ENCODE results near the gene DIAPH3.

GRCh38 chr13:59976856-59977255, 186.9 kb downstream of the DIAPH3 start:
- no peak for TF ChIP-seq POLR2AphosphoS5 (IDR thresholded peaks at IDR 0.05; ENCODE audit: low read depth, low read length)
- TF ChIP-seq POLR2A (IDR thresholded peaks at IDR 0.05; ENCODE audit: low read depth, low read length), result no peak
- TF ChIP-seq TAF1 (IDR thresholded peaks at IDR 0.05; ENCODE audit: low read depth, low read length), result no peak
- TF ChIP-seq POU2F2 (IDR thresholded peaks at IDR 0.05; ENCODE audit: low read depth, low read length), result no peak
- no peak for TF ChIP-seq SPI1 (IDR thresholded peaks at IDR 0.05; ENCODE audit: low read depth, low read length)
- TF ChIP-seq PAX5 (IDR thresholded peaks at IDR 0.05; ENCODE audit: insufficient read depth, low read length, severe bottlenecking), result no peak
